ENCODE data around the gene PTX4.

PTX4 gene

DNA sequence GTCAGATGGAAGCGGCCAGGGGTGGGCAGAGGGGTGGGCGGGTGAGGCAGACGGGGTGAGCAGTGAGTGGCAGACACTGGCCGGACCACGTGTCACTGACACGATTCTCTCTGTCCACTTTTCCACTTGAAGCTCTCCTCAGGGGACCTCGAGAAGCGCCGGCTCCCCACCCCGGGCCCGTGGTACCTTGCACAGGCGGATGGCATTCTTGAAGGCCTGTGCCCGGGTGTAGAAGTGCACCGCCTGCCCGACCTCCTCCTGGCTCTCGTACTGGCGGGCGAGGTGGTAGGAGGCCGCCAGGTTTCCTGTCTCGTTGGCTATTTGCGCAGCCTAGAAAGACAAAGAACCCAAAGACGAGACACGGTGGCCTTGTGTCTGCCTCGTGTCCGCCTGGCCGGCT is 35.6 kb upstream of the PTX4 start:
- no peak for TF ChIP-seq EZH2 (IDR thresholded peaks at IDR 0.05; ENCODE audit: borderline replicate concordance, low read depth, low read length, severe bottlenecking)
- TF ChIP-seq, protein P1, sequence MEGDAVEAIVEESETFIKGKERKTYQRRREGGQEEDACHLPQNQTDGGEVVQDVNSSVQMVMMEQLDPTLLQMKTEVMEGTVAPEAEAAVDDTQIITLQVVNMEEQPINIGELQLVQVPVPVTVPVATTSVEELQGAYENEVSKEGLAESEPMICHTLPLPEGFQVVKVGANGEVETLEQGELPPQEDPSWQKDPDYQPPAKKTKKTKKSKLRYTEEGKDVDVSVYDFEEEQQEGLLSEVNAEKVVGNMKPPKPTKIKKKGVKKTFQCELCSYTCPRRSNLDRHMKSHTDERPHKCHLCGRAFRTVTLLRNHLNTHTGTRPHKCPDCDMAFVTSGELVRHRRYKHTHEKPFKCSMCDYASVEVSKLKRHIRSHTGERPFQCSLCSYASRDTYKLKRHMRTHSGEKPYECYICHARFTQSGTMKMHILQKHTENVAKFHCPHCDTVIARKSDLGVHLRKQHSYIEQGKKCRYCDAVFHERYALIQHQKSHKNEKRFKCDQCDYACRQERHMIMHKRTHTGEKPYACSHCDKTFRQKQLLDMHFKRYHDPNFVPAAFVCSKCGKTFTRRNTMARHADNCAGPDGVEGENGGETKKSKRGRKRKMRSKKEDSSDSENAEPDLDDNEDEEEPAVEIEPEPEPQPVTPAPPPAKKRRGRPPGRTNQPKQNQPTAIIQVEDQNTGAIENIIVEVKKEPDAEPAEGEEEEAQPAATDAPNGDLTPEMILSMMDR (IDR thresholded peaks at IDR 0.05; ENCODE audit: borderline replicate concordance, extremely low read depth, low read length, poor library complexity, severe bottlenecking), result no peak
- H3K27ac ChIP-seq (ENCODE audit: low read length), result no peak overlapping the region
- no peaks in the 10 kb centered on the region for H3K9me3 ChIP-seq (ENCODE audit: insufficient read depth, low read length, severe bottlenecking)
- DNase-seq (no peak), ATAC-seq (ENCODE audit: insufficient read depth, low read depth) (no peak)
- no peak overlapping the region for H3K4me2 ChIP-seq (ENCODE audit: insufficient read depth, low read length)
- H3K79me2 ChIP-seq (ENCODE audit: insufficient read depth, low read length), result no peaks in the 10 kb centered on the region
- no peak overlapping the region for H3K4me3 ChIP-seq (ENCODE audit: low read depth in 1 of 2, low read length in 2 of 2)
- H2AFZ ChIP-seq (ENCODE audit: low read depth, low read length), result no peak overlapping the region
- H4K20me1 ChIP-seq (ENCODE audit: insufficient read depth, low read length), result no peaks in the 10 kb centered on the region
- H3K27me3 ChIP-seq (ENCODE audit: insufficient read depth, low read length, poor library complexity), result no peaks in the 10 kb centered on the region
- no peaks in the 10 kb centered on the region for H3K4me1 ChIP-seq (ENCODE audit: insufficient read depth, low read length)
- H3K36me3 ChIP-seq (ENCODE audit: insufficient read depth, low read length), result no peaks in the 10 kb centered on the region
- H3K9ac ChIP-seq (ENCODE audit: low read depth, low read length), result no peak overlapping the region

DNA sequence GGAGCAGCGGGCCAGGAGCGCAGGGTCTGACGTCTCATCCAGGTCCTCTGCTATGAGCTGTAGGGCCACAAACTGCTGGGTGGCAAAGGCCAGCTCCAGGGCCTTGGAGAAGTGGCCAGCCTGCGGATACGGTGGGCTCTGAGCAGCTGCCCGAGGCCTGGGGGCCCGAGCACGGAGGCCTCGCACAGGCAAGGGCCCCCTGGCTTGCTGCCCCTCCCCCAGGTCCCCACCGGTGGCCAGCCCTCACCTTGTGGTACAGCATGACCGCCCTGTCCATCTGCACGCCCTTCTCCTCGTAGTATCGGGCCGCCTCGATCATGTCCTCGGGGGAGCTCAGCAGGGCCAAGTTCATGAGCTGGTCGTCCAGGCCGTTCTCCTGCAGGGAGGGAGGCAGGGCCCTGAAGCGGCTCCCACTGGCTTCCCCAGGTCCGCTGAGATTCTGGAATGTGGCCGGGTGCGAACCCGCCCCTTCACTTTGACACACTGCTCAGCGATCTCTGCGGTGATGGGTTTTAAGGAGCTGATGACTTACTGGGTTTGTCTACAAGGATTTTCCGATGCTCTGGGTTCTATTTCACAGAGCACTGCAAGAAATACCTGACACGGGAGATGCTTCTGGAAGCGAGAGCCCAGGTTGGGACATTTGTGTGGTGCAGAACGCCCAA is 35.0 kb upstream of the PTX4 start:
- H3K79me2 ChIP-seq (ENCODE audit: insufficient read depth, low read length), result no peaks in the 10 kb centered on the region
- no peaks in the 10 kb centered on the region for H3K27me3 ChIP-seq (ENCODE audit: insufficient read depth, low read length, poor library complexity)
- H4K20me1 ChIP-seq (ENCODE audit: insufficient read depth, low read length), result no peaks in the 10 kb centered on the region
- H3K27ac ChIP-seq (ENCODE audit: low read length), result no peak overlapping the region
- no peaks in the 10 kb centered on the region for H3K4me1 ChIP-seq (ENCODE audit: insufficient read depth, low read length)
- no peak for ATAC-seq (ENCODE audit: insufficient read depth, low read depth)
- no peak overlapping the region for H3K4me3 ChIP-seq (ENCODE audit: low read depth in 1 of 2, low read length in 2 of 2)
- no peak overlapping the region for H3K4me2 ChIP-seq (ENCODE audit: insufficient read depth, low read length)
- no peak overlapping the region for H3K9ac ChIP-seq (ENCODE audit: low read depth, low read length)
- H3K9me3 ChIP-seq (ENCODE audit: insufficient read depth, low read length, severe bottlenecking), result no peaks in the 10 kb centered on the region
- DNase-seq, result no peak
- TF ChIP-seq EZH2 (IDR thresholded peaks at IDR 0.05; ENCODE audit: borderline replicate concordance, low read depth, low read length, severe bottlenecking), result no peak
- TF ChIP-seq, protein P1 (IDR thresholded peaks at IDR 0.05; ENCODE audit: borderline replicate concordance, extremely low read depth, low read length, poor library complexity, severe bottlenecking), result no peak
- H3K36me3 ChIP-seq (ENCODE audit: insufficient read depth, low read length), result no peaks in the 10 kb centered on the region
- no peak overlapping the region for H2AFZ ChIP-seq (ENCODE audit: low read depth, low read length)

DNA sequence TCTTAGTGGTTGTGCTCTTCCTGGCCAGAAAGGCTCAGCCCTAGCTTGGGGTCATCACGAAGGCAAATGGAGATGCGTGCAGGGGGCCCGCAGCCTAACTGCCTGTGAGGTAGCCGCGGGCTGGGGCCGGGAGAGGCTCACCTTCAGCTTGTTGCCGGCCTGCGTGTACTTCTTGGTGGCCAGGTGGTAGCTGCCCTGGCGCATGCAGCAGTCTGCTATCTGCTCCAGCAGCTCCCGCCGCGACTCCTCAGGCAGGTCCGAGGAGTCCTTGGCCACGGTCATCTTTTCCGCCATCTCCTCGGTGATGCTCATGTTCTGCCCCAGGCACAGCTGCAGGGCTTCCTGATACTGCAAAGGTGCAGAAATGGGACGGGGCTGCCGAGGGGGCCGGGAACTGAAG is 31.7 kb upstream of the PTX4 start:
- H3K36me3 ChIP-seq (ENCODE audit: insufficient read depth, low read length), result no peaks in the 10 kb centered on the region
- no peaks in the 10 kb centered on the region for H3K79me2 ChIP-seq (ENCODE audit: insufficient read depth, low read length)
- no peak for DNase-seq
- no peak overlapping the region for H3K27ac ChIP-seq (ENCODE audit: low read length)
- no peak for ATAC-seq (ENCODE audit: insufficient read depth, low read depth)
- no peaks in the 10 kb centered on the region for H3K9me3 ChIP-seq (ENCODE audit: insufficient read depth, low read length, severe bottlenecking)
- no peak overlapping the region for H2AFZ ChIP-seq (ENCODE audit: low read depth, low read length)
- no peaks in the 10 kb centered on the region for H3K4me1 ChIP-seq (ENCODE audit: insufficient read depth, low read length)
- TF ChIP-seq, protein P1 (IDR thresholded peaks at IDR 0.05; ENCODE audit: borderline replicate concordance, extremely low read depth, low read length, poor library complexity, severe bottlenecking), result no peak
- no peak for TF ChIP-seq EZH2 (IDR thresholded peaks at IDR 0.05; ENCODE audit: borderline replicate concordance, low read depth, low read length, severe bottlenecking)
- H3K4me3 ChIP-seq (ENCODE audit: low read depth in 1 of 2, low read length in 2 of 2), result no peak overlapping the region
- H4K20me1 ChIP-seq (ENCODE audit: insufficient read depth, low read length), result no peaks in the 10 kb centered on the region
- H3K27me3 ChIP-seq (ENCODE audit: insufficient read depth, low read length, poor library complexity), result no peaks in the 10 kb centered on the region
- no peak overlapping the region for H3K9ac ChIP-seq (ENCODE audit: low read depth, low read length)
- no peak overlapping the region for H3K4me2 ChIP-seq (ENCODE audit: insufficient read depth, low read length)

Data from DND-41 (cell line).